Mucosa of descending colon (tissue), 3 donors: ENCODE results near the gene CAPN10. TPM values are rescaled to one million over a fixed set of nuclear protein-coding genes. Genes with fewer than 3 reads are reported as not detected.

Experiments used
- ATAC-seq: fragments of 200-7000 bp; cut with Tn5 transposase; one replicate; pipeline ENCODE4 v1.9.1; 2020; ENCODE audit warnings: mild to moderate bottlenecking, moderate library complexity
- DNase-seq, 3 donors: peaks; one replicate each; pipeline ENCODE4 v3.0.0-alpha.2; 2020
- H3K36me3 ChIP-seq: fragments of 200-600 bp; one replicate; pipeline ENCODE4 v1.8.0; 2021; ENCODE audit warnings: low read depth, mild to moderate bottlenecking
- H3K4me1 ChIP-seq: fragments of 200-600 bp; one replicate; pipeline ENCODE4 v1.8.0; 2021; ENCODE audit warnings: low read depth, mild to moderate bottlenecking
- H3K4me3 ChIP-seq: fragments of 200-600 bp; one replicate; pipeline ENCODE4 v1.8.0; 2021; ENCODE audit warnings: mild to moderate bottlenecking
- H3K9me3 ChIP-seq: fragments of 200-600 bp; one replicate; pipeline ENCODE4 v1.8.0; 2021; ENCODE audit warnings: mild to moderate bottlenecking
- CTCF ChIP-seq: fragments of 200-600 bp; IDR thresholded peaks from one replicate; pipeline ENCODE4 v1.8.0; 2022; ENCODE audit warnings: antibody characterized with exemption, mild to moderate bottlenecking
- intact Hi-C, 2 donors: fragments of 100-400 bp; cut with DNase I in 1 of 2; cut with micrococcal nuclease in 1 of 2; formaldehyde crosslinking; loops; one replicate each; pipeline versions ENCODE4 v1.11.0 to v1.11.1; 2022; cut with DNase I, micrococcal nuclease
- total RNA-seq, 3 donors: library from RNA; stranded (reverse); fragmentation: NEBNext Ultra II Directional in 2 of 3; extraction: Animal tissue kit (Norgen Biotek cat#: 25700) in 2 of 3; gene quantifications; one replicate each; pipeline versions ENCODE4 v1.2.1 to v1.2.4, GENCODE V29; 2021 to 2023
- donor health status: DM: no; HTN: no; CAD: no; lungs with moderate emphysema.
- donor health status: DM: no; HTN: no; CAD: no.
- donor health status: DM: no; HTN: yes; CAD: no.

Gene CAPN10
- total RNA-seq, 3 donors from 2014 or later = 34.0 to 55.5 (median 40.4) TPM

- intact Hi-C loops = no loop called here
- no peaks in the 10 kb centered on the region for H3K9me3 ChIP-seq
- H3K4me1 ChIP-seq = peaks cover 7% of the 10 kb centered on the region
- ATAC-seq (no peak), DNase-seq (peak in 2 of 3 donors; percentile 23 to 38)
- no peaks in the 10 kb centered on the region for H3K36me3 ChIP-seq
- TF ChIP-seq CTCF = no peak
- H3K4me3 ChIP-seq = no peak overlapping the region
Observed at GRCh38 chr2:240598311-240598911, 11.9 kb downstream of the CAPN10 start.

- no peaks in the 10 kb centered on the region for H3K36me3 ChIP-seq
- H3K4me3 ChIP-seq = no peak overlapping the region
- no peak for TF ChIP-seq CTCF
- ATAC-seq (no peak), DNase-seq (peak in 1 of 3 donors; percentile 33)
- intact Hi-C loops = no loop called here
- H3K4me1 ChIP-seq = peaks cover 14% of the 10 kb centered on the region
- H3K9me3 ChIP-seq = no peaks in the 10 kb centered on the region
Observed at GRCh38 chr2:240599141-240599583, 12.6 kb downstream of the CAPN10 start.

GRCh38 chr2:240600451-240600961, 14.0 kb downstream of the CAPN10 start:
- peaks cover 17% of the 10 kb centered on the region for H3K4me1 ChIP-seq
- H3K36me3 ChIP-seq = no peaks in the 10 kb centered on the region
- DNase-seq (peak in 1 of 3 donors; percentile 29), ATAC-seq (no peak)
- H3K9me3 ChIP-seq = no peaks in the 10 kb centered on the region
- intact Hi-C loops = no loop called here
- no peak for TF ChIP-seq CTCF
- H3K4me3 ChIP-seq = no peak overlapping the region

- ATAC-seq = no peak
- H3K4me1 ChIP-seq = peaks cover 17% of the 10 kb centered on the region
- no peak overlapping the region for H3K4me3 ChIP-seq
- intact Hi-C loops = no loop called here
- peak in 2 of 3 donors; percentile 23 to 46 for DNase-seq
- no peak for TF ChIP-seq CTCF
- no peaks in the 10 kb centered on the region for H3K9me3 ChIP-seq
- no peaks in the 10 kb centered on the region for H3K36me3 ChIP-seq
Observed at GRCh38 chr2:240601061-240601830, 14.7 kb downstream of the CAPN10 start.

- intact Hi-C loops = no loop called here
Observed at GRCh38 chr2:240601831-240602160, 15.3 kb downstream of the CAPN10 start.

More at GRCh38 chr2:240601831-240602160, 15.3 kb downstream of the CAPN10 start:
- TF ChIP-seq CTCF = no peak
- DNase-seq (peak in 2 of 3 donors; percentile 22 to 51), ATAC-seq (no peak)
- Histone ChIP-seq H3K9me3 (no peaks in the 10 kb centered on the region), H3K4me1 (peaks cover 17% of the 10 kb centered on the region), H3K36me3 (no peaks in the 10 kb centered on the region), H3K4me3 (no peak overlapping the region)
